Measurements from ENCODE around the gene OR4F6. TPM values are rescaled to one million over a fixed set of nuclear protein-coding genes. Genes with fewer than 3 reads are reported as not detected.

OR4F6 gene
- total and polyA plus RNA-seq, 2 of the 13 experiments (the other 11 are each of a cell fraction or from before 2014, with no cell fraction given): not detected

DNA sequence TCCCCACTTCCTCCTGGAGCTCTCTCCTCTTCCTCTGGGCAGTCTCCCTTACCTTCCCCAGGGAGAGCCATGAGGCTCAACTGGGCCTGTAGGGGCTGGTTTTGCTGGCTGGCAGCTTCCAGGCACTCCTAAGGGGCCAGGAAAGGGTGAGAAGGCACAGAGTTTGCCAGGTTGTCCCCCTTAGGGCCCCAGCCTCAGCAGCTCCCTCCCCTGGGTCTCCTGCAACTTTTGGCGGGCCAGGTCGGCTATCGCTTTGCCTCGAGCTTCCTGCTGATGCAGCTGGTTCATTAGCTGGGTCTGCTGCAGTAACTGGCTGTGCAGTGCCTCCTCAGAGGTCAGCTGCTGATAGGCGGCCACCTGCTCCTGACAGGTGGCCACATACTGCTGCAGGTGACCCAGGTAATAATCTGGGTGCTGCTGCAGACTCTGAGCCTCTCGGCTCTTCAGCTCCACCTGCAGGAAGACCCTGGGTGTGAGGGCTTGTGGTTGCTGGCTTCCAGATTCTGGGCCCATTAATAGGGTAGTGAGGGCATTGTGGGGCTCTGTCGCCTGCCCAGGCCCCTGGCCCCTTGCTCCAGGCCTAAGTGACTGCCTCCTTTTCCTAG, 29.7 kb upstream of the OR4F6 start:
- Histone ChIP-seq H2AFZ (ENCODE audit: low read length) (no peak overlapping the region), H3K36me3 (replicated peaks in 1 of 2; ENCODE audit: control insufficient read depth in 1 of 2, insufficient read depth in 2 of 2, low read length in 2 of 2) (no peaks in the 10 kb centered on the region), H3K9me3 (ENCODE audit: low read length) (no peaks in the 10 kb centered on the region), H3K79me2 (ENCODE audit: insufficient read depth, low read length) (no peaks in the 10 kb centered on the region), H3K4me2 (ENCODE audit: low read depth, low read length) (no peak overlapping the region), H3K27me3 (ENCODE audit: control insufficient read depth in 1 of 2, insufficient read depth in 2 of 2, low read length in 2 of 2) (peaks cover 2 to 47% of the 10 kb centered on the region in 2 experiments; a peak in 2 of 5 replicates), H3K4me3 (replicated peaks in 1 of 3; ENCODE audit: insufficient read depth in 1 of 3, low read depth in 2 of 3, low read length in 3 of 3) (no peak overlapping the region), H3K9ac (ENCODE audit: insufficient read depth, low read depth, low read length) (no peak overlapping the region), H4K20me1 (ENCODE audit: insufficient read depth, low read length) (no peaks in the 10 kb centered on the region), H3K4me1 (ENCODE audit: insufficient read depth, low read length) (no peaks in the 10 kb centered on the region), H3K27ac (ENCODE audit: extremely low read length, insufficient read depth, low read length) (no peak overlapping the region)
- 11% methylated on average over 5 of the region's 7 CpGs for WGBS (ENCODE audit: low lambda C conversion rate)
- FAIRE-seq (no peak), DNase-seq (ENCODE audit: low spot score) (peak; percentile 9), ATAC-seq (no peak)
- no TSS peak for BruUV-seq (replicated peaks)
- POLR2A ChIA-PET: no interaction called here
- 0 out of 2 replicates have a peak, but pooled peaks have one; percentile 4 for TF ChIP-seq SMC3 (IDR thresholded peaks at IDR 0.05; ENCODE audit: low read length)
- no peak for TF ChIP-seq ATM (IDR thresholded peaks at IDR 0.05; ENCODE audit: borderline replicate concordance)
- no peak for TF ChIP-seq PAF1 (CRISPR knock-in tag; IDR thresholded peaks at IDR 0.05)
- TF ChIP-seq NR2C2 (CRISPR knock-in tag; IDR thresholded peaks at IDR 0.05; ENCODE audit: borderline replicate concordance): no peak
- TF ChIP-seq STAG1 (CRISPR knock-in tag; IDR thresholded peaks at IDR 0.05): peak; percentile 40
- no peak for TF ChIP-seq ZFP91 (CRISPR knock-in tag; IDR thresholded peaks at IDR 0.05; ENCODE audit: borderline replicate concordance)
- TF ChIP-seq, protein P1, sequence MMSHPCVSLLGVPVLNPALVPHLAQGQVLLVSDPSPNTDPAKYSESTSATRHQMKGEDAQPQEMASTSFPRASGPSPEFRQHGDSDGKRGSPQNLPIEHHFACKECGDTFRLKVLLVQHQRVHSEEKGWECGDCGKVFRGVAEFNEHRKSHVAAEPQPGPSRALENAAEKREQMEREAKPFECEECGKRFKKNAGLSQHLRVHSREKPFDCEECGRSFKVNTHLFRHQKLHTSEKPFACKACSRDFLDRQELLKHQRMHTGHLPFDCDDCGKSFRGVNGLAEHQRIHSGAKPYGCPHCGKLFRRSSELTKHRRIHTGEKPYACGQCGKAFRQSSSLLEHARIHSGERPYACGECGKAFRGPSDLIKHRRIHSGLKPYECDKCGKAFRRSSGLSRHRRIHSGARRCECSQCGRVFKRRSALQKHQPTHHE (CRISPR knock-in tag; IDR thresholded peaks at IDR 0.05; ENCODE audit: borderline replicate concordance): no peak
- TF ChIP-seq ZNF224 (CRISPR knock-in tag; IDR thresholded peaks at IDR 0.05): no peak
- TF ChIP-seq MEIS1 (CRISPR knock-in tag; IDR thresholded peaks at IDR 0.05; ENCODE audit: borderline replicate concordance): no peak
- TF ChIP-seq, protein P2, sequence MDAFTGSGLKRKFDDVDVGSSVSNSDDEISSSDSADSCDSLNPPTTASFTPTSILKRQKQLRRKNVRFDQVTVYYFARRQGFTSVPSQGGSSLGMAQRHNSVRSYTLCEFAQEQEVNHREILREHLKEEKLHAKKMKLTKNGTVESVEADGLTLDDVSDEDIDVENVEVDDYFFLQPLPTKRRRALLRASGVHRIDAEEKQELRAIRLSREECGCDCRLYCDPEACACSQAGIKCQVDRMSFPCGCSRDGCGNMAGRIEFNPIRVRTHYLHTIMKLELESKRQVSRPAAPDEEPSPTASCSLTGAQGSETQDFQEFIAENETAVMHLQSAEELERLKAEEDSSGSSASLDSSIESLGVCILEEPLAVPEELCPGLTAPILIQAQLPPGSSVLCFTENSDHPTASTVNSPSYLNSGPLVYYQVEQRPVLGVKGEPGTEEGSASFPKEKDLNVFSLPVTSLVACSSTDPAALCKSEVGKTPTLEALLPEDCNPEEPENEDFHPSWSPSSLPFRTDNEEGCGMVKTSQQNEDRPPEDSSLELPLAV (CRISPR knock-in tag; conservative IDR thresholded peaks at IDR 0.05; ENCODE audit: low read depth): no peak
- TF ChIP-seq, protein P3, sequence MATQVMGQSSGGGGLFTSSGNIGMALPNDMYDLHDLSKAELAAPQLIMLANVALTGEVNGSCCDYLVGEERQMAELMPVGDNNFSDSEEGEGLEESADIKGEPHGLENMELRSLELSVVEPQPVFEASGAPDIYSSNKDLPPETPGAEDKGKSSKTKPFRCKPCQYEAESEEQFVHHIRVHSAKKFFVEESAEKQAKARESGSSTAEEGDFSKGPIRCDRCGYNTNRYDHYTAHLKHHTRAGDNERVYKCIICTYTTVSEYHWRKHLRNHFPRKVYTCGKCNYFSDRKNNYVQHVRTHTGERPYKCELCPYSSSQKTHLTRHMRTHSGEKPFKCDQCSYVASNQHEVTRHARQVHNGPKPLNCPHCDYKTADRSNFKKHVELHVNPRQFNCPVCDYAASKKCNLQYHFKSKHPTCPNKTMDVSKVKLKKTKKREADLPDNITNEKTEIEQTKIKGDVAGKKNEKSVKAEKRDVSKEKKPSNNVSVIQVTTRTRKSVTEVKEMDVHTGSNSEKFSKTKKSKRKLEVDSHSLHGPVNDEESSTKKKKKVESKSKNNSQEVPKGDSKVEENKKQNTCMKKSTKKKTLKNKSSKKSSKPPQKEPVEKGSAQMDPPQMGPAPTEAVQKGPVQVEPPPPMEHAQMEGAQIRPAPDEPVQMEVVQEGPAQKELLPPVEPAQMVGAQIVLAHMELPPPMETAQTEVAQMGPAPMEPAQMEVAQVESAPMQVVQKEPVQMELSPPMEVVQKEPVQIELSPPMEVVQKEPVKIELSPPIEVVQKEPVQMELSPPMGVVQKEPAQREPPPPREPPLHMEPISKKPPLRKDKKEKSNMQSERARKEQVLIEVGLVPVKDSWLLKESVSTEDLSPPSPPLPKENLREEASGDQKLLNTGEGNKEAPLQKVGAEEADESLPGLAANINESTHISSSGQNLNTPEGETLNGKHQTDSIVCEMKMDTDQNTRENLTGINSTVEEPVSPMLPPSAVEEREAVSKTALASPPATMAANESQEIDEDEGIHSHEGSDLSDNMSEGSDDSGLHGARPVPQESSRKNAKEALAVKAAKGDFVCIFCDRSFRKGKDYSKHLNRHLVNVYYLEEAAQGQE (IDR thresholded peaks at IDR 0.05; ENCODE audit: borderline replicate concordance in 1 of 2, low read depth in 1 of 2, low read length in 2 of 2): no peak
- no peak for TF ChIP-seq MEIS2 (CRISPR knock-in tag; IDR thresholded peaks at IDR 0.05)
- TF ChIP-seq CTCF (CRISPR knock-in tag; IDR thresholded peaks at IDR 0.05): peak; percentile 61
- 0 out of 2 replicates have a peak, but pooled peaks have one; percentile 14 for TF ChIP-seq SALL1 (CRISPR knock-in tag; IDR thresholded peaks at IDR 0.05)
- in situ Hi-C loops (cut with HindIII; ENCODE audit: extremely low pct_ligation_motif_present, low pct_unique_long_range_greater_than_20kb): no loop called here
- CTCF ChIA-PET (ENCODE audit: low intra/inter-chr PET ratio, low total read pairs): no interaction called here
- intact Hi-C loops (cut with micrococcal nuclease; ENCODE audit: unreplicated experiment): no loop called here
